Superior temporal gyrus (tissue), 1 donor: ENCODE results near the gene MEF2C.

ENCODE experiments used
- DNase-seq: peaks from one replicate; pipeline ENCODE4 v3.0.0-alpha.2; 2016; ENCODE audit errors: extremely low spot score

MEF2C gene

DNA sequence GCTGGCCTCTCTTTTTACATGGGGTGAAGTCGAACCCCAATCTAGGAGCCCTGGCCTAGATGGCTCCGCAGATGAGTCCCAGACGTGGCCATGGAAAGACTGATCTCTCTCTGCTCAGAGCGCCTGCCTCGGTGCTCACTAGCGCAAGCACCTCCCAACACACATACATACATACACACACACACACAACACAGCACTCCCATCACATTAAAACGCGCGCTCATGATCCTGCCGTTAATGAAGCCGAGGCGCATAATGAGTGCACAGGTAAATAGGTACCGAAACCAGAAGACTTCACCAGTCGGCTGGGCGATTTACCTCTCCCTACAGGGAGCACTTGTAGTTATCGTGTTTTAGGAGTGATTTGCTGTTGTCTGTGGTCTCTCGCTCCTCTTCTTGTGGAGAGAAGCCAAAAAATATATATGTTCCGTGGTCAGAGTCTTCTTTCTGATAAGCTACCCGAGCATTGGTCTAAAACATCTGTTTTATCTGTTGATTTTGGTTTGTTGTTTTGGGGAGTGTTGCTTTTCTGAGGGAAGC is 207.7 kb downstream of the MEF2C start:
- peak; percentile 82 for DNase-seq

DNA sequence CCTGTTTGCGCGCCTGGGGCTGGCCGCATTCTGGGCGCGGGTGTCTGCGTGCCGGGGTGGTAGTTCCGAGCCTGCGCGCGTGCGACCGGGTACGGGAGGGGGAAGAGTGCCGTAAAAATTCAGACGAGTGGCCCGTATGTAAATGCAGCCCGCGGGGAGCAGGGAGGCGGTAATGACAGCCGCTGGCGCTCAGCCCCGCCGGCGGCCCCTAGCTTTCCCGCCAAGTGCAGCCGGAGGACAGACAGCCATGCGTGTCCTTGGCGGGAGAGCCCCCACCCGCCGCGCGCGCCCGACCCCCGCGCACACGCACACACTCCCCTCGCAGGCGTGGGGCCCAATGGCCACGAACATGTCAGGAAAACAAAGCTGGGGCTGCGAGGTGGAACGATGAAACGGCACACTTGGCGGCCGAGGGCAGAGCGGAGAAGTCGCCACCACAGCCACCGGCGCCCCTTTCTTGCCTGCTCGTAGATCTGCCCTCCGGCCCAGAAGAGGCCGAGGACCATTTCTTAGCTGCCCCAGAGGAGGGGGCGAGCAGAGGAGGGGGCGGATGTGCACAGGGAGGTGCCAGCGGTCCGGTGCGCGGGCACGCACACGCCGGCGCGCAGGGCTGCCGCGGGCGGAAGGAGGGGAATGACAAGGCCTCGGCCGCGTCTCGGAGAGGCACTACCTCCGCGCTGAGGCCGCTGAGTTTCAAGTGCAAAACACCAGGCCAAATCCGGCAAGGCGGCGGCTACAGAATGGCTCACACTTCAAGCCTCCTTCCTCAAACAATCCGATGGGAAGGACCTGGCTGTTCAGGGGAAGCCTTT is 208.4 kb downstream of the MEF2C start:
- DNase-seq, result peak; percentile 86

DNA sequence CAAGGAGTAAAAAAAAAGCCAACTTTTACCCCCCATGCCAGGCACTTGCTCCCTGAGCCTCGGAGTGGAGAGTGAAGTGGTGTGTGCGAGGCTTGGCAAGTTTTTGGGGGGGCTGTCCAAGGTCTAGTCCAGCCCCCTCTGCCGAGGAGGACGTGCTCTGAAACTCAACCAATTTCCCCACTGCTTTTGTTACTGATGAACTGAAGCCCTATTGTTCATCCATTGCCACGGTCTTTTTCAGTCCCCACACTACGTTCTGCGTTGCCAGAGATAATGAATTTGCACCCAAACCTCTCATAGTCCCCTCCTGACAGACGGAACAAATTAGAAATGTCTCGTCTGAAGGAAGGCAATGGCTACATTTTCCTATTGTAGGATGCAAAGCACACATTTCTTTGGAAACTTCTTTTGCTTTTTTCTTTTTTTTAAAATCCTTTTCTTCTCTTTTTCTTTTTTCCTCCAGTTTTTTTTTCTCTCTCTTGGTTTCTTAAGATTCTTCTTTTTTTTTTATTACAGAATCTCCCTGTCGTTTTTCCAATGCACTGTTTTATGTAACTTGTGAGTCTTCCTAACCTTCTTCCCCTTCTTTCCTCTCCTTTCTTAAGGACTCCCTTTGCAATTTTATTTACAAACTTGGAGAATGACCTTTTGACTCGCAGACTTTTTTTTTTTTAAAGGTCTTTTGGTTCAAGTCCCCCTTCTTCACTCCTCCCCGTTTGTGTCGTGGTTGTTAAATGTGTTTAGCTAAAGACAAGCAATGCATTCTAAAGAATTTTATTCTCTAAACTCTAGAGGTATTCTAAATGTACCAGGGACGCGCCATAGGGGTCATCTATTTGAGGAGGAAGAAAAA is 209.5 kb downstream of the MEF2C start:
- peak; percentile 95 for DNase-seq

DNA sequence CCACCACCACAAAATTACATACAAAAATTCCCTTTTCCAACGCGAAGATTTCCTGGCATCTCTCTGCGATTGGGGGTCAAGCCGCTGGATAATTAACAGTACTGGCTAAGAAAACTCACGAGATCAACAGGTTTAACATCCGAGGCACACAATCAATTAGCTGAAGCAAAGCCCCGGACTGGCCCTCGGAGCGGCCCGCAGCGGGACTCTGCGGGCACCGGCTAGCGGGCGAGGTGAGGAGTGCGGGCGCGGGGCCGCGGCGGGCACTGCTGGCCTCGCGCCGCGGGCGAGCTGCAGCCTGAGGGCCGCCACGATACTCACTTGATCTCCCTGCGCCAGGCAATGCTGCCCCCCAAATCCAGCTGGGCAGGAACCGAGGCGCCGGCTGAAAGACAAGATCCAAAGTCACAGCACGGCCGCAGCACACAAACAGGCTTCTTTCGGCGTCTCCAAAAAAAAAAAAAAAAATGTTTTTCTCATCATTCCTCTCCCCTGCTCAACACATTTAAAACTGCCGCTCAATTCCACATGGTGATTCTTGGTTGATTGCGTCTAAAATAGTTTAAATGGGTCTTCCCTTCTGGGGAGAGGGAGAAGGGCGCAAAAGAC is 210.2 kb downstream of the MEF2C start:
- DNase-seq, result no peak

DNA sequence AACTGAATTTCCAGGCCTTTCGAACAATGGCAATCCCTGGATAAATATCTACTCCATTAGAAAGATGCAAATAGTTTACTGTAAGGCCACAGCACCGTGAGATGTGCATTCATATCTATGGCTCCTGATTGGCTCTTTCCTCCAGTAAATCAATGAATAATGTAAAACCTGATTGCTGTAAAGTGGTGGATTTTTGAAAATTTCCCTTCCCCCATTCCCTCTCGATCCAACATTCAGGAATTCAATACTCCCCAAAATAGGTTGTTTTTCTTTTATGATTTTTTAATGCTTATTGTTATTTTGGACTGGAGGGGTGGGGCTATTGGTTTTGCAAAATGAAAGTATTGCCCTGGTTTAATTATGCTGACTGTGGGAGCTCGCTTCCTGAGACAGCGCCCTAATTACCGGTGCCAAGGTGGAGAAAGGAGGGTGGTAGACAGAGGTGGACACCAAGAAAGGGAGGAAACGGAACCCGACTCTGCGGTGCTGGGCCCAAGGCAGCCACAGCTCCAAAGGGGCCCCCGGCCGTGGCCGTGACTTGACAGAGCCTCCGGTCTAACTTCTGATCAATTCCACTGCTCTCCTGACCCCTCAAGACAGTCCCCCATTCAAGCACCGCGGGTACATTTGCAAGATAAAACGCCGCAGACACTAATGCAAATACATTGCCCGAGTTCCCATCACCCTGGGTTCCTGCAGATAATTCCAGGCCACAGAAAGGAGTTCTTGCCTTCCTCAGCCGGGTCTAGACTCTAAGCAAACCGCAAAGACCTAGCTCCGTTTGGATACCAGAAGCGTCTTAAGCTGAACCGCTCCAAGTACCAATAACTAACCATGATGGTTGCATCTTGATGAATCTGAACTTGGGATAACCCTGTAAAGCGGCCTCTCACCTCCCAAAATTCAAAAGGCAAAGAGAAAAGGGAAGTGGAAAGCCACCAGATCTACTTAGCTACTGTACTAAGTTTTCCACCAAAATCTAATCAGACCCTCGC is 211.2 kb downstream of the MEF2C start:
- no peak for DNase-seq

DNA sequence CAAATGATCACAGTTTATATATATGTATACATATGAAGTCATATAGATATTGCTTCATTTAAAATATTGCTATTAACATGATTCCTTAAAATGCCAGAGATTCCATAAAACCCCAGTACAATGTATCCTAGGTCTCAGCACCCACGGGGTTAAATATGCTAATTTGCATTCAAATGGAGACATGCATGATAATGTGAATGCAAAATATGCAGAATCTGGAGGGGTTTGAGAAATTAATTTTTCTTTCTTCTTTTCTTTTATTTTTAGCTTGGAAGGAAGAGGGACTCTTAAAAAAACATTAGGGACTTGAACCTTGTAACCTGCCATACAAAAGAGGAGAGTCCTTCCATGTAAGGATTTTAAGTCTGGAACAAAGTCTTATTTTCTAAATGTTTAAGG is 211.9 kb downstream of the MEF2C start:
- DNase-seq, result no peak

DNA sequence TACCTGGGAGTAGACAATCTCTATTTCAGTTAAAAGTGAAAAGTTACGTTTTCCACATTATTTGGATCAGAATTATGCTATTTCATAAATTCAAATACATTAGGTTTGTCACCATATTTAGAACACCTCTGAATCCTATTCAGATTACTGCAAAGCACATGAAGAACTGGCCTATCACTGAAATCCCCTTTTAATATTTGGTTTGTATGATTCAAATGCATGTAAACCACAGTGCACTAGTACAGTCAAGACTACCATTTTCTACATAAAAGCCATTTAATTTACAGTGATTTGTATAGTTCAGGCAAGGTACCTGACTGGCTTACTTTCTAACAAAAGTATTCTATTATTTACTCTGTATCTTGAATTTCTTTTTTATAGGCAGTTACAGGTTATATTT is 212.5 kb downstream of the MEF2C start:
- no peak for DNase-seq

DNA sequence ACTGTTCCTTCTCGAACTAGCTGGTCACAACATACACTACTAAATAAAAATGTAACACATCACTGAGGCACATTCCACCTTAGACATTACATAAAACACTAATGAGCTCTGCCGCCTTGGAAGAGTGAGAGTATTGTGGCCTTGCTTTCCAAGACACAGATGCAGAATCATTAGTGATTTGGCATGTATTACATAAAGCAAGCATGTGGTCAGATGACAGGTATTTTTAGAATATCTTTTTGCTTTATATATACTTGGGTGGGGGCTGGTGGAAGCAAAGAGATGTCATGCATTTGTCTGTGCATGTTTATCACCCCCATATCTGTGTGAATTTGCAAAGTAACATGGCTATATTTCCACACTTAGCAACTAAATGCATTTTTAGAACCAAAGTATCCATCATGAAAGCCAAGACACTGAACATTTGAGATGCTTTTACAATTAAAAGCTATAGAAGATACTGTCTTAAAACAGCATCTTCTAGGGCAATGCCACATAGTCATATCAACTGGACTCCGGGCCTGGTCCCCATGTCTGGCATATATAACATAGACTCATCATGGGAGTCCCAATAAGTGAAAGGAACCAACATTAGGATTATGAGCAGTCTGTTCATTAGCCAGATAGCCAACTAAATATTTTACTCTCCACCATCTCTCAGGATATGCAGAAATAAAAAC is 213.5 kb downstream of the MEF2C start:
- peak; percentile 70 for DNase-seq

DNA sequence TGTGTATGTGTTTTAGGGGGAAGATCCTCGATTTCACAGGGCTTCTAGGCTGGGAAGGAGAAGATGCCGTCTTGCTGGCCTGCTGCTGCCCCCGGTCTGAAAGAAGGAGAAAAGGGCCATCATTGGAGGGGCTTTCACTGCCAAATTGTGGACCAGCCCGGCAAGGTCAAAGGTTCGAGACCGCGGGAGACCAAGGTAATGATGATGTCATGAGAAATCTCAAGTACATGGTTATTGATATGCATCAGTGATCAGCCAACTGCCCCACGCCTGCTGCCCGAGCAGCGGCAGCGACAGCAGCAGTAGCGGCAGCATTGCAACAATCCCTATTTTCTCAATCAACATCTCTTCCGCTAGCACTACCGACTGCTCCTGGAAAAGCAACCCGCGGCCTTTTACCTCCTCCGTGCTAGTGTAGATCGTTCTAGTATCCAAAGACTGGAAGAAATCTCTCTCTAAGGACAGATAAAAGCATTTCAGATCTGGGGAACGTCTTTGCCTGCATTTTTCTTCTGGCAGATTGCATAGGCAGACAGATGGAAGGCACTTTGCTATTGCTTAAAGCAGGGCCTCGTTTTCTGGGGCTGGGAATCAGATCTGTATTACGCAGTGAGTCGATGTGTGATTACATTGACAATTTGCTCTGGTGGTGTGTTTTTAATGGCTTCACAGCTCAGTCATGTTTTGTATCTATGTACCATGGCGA is 215.3 kb downstream of the MEF2C start:
- no peak for DNase-seq
